ENCODE data around the gene RHOT2. TPM values are rescaled to one million over a fixed set of nuclear protein-coding genes. Genes with fewer than 3 reads are reported as not detected.
A peak's percentile ranks its signal among the peaks of the same experiment; 100 is the strongest.

Gene RHOT2
- total and polyA plus RNA-seq, 9 of the 15 experiments (the other 6 are each of a cell fraction or from before 2014, with no cell fraction given): 5.0 to 373 (median 112) TPM

- TF ChIP-seq PPARD (CRISPR knock-in tag; IDR thresholded peaks at IDR 0.05): no peak
- no peak for TF ChIP-seq BRD4 (IDR thresholded peaks at IDR 0.05)
- TF ChIP-seq NCOA6 (IDR thresholded peaks at IDR 0.05): peak; percentile 96; the same call in 1 of the 2 replicates
- no peak for TF ChIP-seq RFX7 (CRISPR knock-in tag; IDR thresholded peaks at IDR 0.05)
- TF ChIP-seq CBX1 (IDR thresholded peaks at IDR 0.05; ENCODE audit: low read depth): 0 out of 2 replicates have a peak, but pooled peaks have one; percentile 20
- TF ChIP-seq MCM2 (IDR thresholded peaks at IDR 0.05; ENCODE audit: low read depth): no peak
- TF ChIP-seq FUS (optimal IDR thresholded peaks at IDR 0.05; ENCODE audit: low read depth, low read length): no peak
- no peak for TF ChIP-seq FOXO4 (CRISPR knock-in tag; IDR thresholded peaks at IDR 0.05)
- TF ChIP-seq TCF3 (CRISPR knock-in tag; IDR thresholded peaks at IDR 0.05): no peak
- 0 out of 2 replicates have a peak, but pooled peaks have one; percentile 62 for TF ChIP-seq ZBTB2 (IDR thresholded peaks at IDR 0.05)
- TF ChIP-seq PRDM10 (IDR thresholded peaks at IDR 0.05; ENCODE audit: partially characterized antibody): peak; percentile 88
- no peak for TF ChIP-seq ZNF217 (CRISPR knock-in tag; IDR thresholded peaks at IDR 0.05)
- no peak for TF ChIP-seq PHF21A (IDR thresholded peaks at IDR 0.05; ENCODE audit: borderline replicate concordance, low read depth)
- TF ChIP-seq AFF1 (IDR thresholded peaks at IDR 0.05; ENCODE audit: low read depth in 1 of 2, partially characterized antibody in 2 of 2): no peak
- TF ChIP-seq EP400 (IDR thresholded peaks at IDR 0.05): peak; percentile 42; the same call in 1 of the 2 replicates
- peak; percentile 63 to 66 for TF ChIP-seq MAZ (CRISPR knock-in tag; conservative IDR thresholded peaks at IDR 0.05 in 1 of 2, IDR thresholded peaks at IDR 0.05 in 1 of 2)
These were observed 12.1 kb downstream of the RHOT2 start, which contains the start of gene STUB1 (continued) for GRCh38 chr16:679814-680624.

All from K562 (cell line).